Globus pallidus (tissue), 1 donor: ENCODE data around the gene FARS2.

ENCODE experiments used
- DNase-seq: peaks from one replicate; pipeline ENCODE4 v3.0.0-alpha.2; 2015; ENCODE audit warnings: low spot score

FARS2 gene

DNA sequence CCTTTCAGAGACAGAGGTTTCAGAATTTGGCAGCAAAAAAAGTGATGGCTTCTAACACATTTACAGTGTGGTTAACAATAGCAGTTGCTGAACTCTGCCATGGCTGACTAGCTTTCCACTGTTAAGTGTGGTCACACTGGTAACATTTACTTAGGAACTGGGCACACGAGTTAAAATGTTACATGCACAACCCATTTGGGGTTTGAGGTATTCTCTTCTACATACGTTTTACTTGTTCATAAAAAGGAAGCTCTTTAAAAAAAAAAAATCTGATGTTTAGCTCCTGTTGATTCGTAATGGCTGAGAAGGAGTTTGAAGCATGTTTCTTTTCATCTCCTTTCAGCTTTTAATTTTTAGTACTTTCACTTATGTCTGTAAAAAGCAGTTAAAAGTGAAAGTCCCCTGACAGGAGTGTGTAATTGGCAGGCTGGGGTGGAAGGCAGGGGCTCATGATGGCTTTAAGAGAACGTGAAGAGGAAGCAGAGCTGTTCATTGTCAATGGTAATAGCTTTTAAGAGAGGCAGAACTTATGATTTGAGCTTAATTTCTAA, 245.9 kb downstream of the FARS2 start:
- DNase-seq = no peak

DNA sequence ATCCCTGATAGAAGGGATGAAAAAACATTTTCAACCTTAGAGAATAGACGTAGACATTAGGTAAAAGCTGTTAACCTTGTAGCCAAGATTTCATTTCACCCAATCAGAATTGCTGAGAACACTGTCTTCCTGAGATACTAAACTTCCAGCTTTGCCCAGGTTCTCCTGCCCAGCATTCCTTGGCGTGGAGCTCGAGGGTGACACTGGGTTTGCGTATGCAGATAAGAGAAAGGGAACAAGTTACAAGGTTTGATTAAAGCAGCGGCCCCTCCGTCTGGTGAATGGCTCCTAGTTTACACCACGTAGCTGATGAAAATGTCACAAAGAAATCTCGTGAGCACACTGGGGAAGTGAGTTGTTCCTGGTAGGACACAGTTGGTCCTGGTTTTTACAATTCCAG, 247.8 kb downstream of the FARS2 start:
- no peak for DNase-seq

- DNase-seq = no peak
These were observed 249.2 kb downstream of the FARS2 start for GRCh38 chr6:5510331-5511133.

- no peak for DNase-seq
These were observed 250.6 kb downstream of the FARS2 start for GRCh38 chr6:5511954-5512353.

DNA sequence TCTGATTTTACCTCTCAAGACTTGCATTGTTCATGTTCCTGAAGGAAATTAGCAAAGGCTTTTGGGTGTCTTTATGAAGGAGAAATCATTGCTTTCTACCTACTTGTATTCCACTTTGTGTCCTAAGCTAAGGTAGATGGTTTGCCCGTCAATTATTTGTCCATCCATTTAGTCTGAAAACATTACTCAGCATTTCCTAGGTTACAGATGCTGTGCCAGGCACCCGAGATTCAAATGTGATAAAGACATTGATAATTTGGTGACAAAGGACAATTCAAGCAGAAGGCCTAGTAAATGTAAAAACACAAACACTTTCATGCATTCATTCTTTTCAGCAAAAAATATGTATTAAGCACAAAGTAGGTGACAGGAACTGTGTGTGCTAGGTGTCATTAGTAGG, 251.1 kb downstream of the FARS2 start:
- DNase-seq = no peak

- no peak for DNase-seq
These were observed 252.1 kb downstream of the FARS2 start for GRCh38 chr6:5513408-5513807.

DNA sequence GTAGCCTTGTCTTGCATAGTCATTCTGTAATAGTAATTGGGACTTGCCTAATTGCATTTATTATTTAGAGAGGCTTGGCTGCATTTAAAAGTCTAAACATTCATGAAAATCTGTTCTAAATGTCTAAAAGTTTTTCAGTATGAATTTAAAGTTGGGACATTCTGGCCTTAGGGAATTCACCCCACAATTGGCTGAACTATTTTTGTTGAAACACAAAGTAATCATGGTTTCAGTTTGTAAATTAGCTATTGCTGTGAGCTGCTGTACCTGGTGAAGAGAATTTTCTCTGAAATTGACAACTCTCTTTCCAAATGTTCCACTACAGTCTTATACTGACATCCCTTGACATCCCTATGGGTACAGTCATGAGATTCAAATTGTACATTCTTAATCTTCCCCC, 253.0 kb downstream of the FARS2 start:
- no peak for DNase-seq

DNA sequence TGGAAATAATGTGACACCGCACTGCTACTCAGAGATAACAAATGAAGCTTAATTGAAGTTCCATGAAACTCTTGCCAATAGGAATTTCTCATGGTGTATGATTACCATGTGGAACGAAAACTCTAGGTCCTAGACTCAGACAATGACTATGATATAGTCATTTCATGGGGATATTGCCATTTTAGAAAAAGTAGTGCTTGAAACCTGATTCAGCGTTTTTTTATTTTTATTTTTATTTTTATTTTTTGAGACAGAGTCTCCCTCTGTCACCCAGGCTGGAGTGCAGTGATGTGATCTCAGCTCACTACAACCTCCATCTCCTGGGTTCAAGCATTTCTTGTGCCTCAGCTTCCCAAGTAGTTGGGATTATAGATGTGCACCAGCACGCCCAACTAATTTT, 253.9 kb downstream of the FARS2 start:
- no peak for DNase-seq

- no peak for DNase-seq
These were observed 254.7 kb downstream of the FARS2 start for GRCh38 chr6:5516036-5516435.

DNA sequence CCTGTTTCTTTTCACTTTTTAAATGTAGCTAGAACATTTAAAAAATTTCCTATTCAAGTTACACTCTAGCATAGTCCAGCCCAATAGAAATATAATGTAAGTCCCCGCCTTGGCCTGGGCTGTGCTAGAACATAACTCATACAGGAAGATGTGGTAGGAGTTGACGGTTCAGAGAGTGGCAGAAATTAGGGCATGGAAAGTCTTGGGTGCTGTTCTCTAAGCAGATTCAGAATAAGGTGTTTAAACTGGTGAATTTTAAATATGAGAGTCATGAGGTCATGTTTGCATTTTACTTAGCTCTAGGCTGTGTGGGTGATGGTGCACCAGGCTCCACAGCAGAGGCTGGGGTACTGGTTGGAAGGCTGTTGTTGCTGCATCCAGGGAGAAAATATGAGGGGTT, 256.5 kb downstream of the FARS2 start:
- DNase-seq = no peak

- no peak for DNase-seq
These were observed 257.7 kb downstream of the FARS2 start for GRCh38 chr6:5518936-5519491.

- DNase-seq = no peak
These were observed 259.5 kb downstream of the FARS2 start for GRCh38 chr6:5520796-5521195.

GRCh38 chr6:5521322-5521721, 260.0 kb downstream of the FARS2 start:
- no peak for DNase-seq

DNA sequence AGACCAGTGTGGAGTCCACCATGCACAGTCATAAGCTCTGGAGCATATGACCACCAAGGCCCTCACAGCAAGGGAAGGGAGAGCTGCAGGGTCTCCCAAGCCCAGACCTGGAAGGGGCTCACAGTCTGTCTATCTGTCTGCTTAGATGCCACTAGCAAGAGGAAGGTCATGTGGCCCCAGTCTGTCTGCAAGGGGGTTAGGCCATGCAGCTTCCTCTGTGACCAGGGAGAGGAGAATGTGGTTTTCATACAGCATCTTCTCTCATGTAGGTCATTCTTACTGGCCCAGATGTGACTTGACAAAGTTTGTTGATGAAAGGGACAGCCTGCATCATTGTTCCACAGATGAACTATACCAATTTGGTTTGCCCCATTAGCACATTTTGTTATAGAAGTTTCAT, 260.8 kb downstream of the FARS2 start:
- no peak for DNase-seq

DNA sequence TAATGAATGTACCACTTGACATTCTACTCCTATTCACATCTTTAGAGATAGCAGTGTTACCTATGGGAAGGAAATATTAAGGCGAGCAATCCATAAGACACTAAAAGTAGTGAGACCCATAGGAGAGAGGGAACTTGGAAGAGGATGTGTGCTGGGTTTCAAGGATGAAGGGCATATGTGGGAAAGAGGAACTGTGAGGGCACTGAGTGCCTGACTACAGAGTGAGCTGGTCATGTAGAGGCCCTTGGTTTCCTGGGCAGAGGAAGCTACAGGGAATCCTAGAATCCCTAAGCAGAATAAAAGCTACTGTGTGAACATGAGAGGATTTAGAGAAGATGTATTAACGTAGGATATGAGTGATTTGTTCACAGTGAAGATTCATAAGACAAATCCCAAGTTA, 262.8 kb downstream of the FARS2 start:
- DNase-seq = no peak

GRCh38 chr6:5525209-5525608, 263.9 kb downstream of the FARS2 start:
- no peak for DNase-seq

- no peak for DNase-seq
These were observed 267.7 kb downstream of the FARS2 start for GRCh38 chr6:5529015-5529414.

- no peak for DNase-seq
These were observed 268.4 kb downstream of the FARS2 start for GRCh38 chr6:5529733-5530132.

GRCh38 chr6:5531161-5531560, 269.8 kb downstream of the FARS2 start:
- no peak for DNase-seq

DNA sequence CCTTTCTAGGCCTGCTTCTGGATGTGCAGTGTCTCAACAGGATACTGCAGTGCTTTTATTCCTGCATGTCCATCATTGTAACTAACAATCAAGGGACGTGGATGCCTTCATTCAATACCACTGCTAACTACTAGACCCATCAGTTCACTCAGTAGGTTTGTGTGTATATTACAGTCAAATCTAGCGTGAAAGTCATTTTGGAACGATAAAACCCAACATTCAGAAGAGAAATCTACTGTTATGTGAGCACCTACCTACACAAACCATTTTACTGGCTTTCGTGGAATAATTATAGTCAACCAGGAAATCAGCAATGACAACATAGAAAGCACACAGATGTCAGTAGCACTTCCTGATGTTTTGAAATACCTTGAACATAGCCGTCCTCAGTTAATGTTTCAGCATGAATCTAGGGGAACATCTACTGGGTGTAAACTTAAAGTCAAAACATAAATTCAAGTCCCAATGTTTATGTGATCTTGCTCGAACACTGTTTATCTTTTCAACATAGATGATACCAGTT, 270.6 kb downstream of the FARS2 start:
- no peak for DNase-seq

GRCh38 chr6:5532941-5533340, 271.6 kb downstream of the FARS2 start:
- no peak for DNase-seq

- no peak for DNase-seq
These were observed 273.3 kb downstream of the FARS2 start for GRCh38 chr6:5534643-5535042.

GRCh38 chr6:5536644-5537043, 275.3 kb downstream of the FARS2 start:
- DNase-seq = no peak
